Measurements from ENCODE around the gene PTPN6. TPM values are rescaled to one million over a fixed set of nuclear protein-coding genes. Genes with fewer than 3 reads are reported as not detected.

The PTPN6 gene
- total and polyA plus RNA-seq, 2 of the 13 experiments (the other 11 are each of a cell fraction or from before 2014, with no cell fraction given): 10.5 to 10.6 TPM

GRCh38 chr12:7004840-7005239 lies 53.7 kb downstream of the PTPN6 start (continued):
- no peak for TF ChIP-seq ZNF142 (CRISPR knock-in tag; IDR thresholded peaks at IDR 0.05)

- Histone ChIP-seq H3K4me2 (ENCODE audit: low read depth, low read length) (no peak overlapping the region), H2AFZ (ENCODE audit: low read length) (no peak overlapping the region), H3K4me3 (replicated peaks in 1 of 3; ENCODE audit: insufficient read depth in 1 of 3, low read depth in 2 of 3, low read length in 3 of 3) (no peak overlapping the region), H3K36me3 (replicated peaks in 1 of 2; ENCODE audit: control insufficient read depth in 1 of 2, insufficient read depth in 2 of 2, low read length in 2 of 2) (peaks cover 0 to 3% of the 10 kb centered on the region in 2 experiments; a peak in 1 of 5 replicates), H3K27me3 (ENCODE audit: control insufficient read depth in 1 of 2, insufficient read depth in 2 of 2, low read length in 2 of 2) (no peaks in the 10 kb centered on the region), H3K9me3 (ENCODE audit: low read length) (no peaks in the 10 kb centered on the region), H4K20me1 (ENCODE audit: insufficient read depth, low read length) (no peaks in the 10 kb centered on the region; the same call in 1 of the 2 replicates), H3K79me2 (ENCODE audit: insufficient read depth, low read length) (peaks cover 9% of the 10 kb centered on the region), H3K27ac (ENCODE audit: extremely low read length, insufficient read depth, low read length) (no peak overlapping the region), H3K9ac (ENCODE audit: insufficient read depth, low read depth, low read length) (no peak overlapping the region), H3K4me1 (ENCODE audit: insufficient read depth, low read length) (peaks cover 15% of the 10 kb centered on the region)
- ChIA-PET POLR2A (interaction anchor here (1.0 to 1.1 kb wide), 2 partner anchors 18 to 61 kb away, joined by 3 read pairs; partner anchors contain the start of genes C12orf57 and RNU7-1), CTCF (ENCODE audit: low intra/inter-chr PET ratio, low total read pairs) (no interaction called here)
- ATAC-seq (no peak), FAIRE-seq (no peak), DNase-seq (ENCODE audit: low spot score) (no peak)
- in situ Hi-C loops (cut with HindIII; ENCODE audit: extremely low pct_ligation_motif_present, low pct_unique_long_range_greater_than_20kb): no loop called here
- intact Hi-C loops (cut with micrococcal nuclease; ENCODE audit: unreplicated experiment): no loop called here
- WGBS (ENCODE audit: low lambda C conversion rate): 100% methylated on average over 2 of the region's 2 CpGs
- TF ChIP-seq ZNF782 (CRISPR knock-in tag; IDR thresholded peaks at IDR 0.05; ENCODE audit: borderline replicate concordance): no peak
- TF ChIP-seq ATF4 (CRISPR knock-in tag; IDR thresholded peaks at IDR 0.05): no peak
- TF ChIP-seq TSC22D2 (CRISPR knock-in tag; IDR thresholded peaks at IDR 0.05; ENCODE audit: borderline replicate concordance): no peak
- TF ChIP-seq MTF2 (CRISPR knock-in tag; IDR thresholded peaks at IDR 0.05; ENCODE audit: borderline replicate concordance): no peak
- TF ChIP-seq ZNF337 (CRISPR knock-in tag; IDR thresholded peaks at IDR 0.05; ENCODE audit: borderline replicate concordance, low read depth): no peak
- no peak for TF ChIP-seq ONECUT2 (CRISPR knock-in tag; IDR thresholded peaks at IDR 0.05)
- TF ChIP-seq ETV6 (CRISPR knock-in tag; conservative IDR thresholded peaks at IDR 0.05): no peak
- TF ChIP-seq MEIS1 (CRISPR knock-in tag; IDR thresholded peaks at IDR 0.05; ENCODE audit: borderline replicate concordance): no peak
- no peak for TF ChIP-seq HIVEP1 (CRISPR knock-in tag; IDR thresholded peaks at IDR 0.05)
- TF ChIP-seq PLSCR1 (CRISPR knock-in tag; IDR thresholded peaks at IDR 0.05; ENCODE audit: borderline replicate concordance): no peak
- TF ChIP-seq ZNF550 (CRISPR knock-in tag; IDR thresholded peaks at IDR 0.05; ENCODE audit: borderline replicate concordance): no peak
- TF ChIP-seq TCF7L2 (IDR thresholded peaks at IDR 0.05; ENCODE audit: low read depth, low read length): no peak
- no TSS peak for BruUV-seq (replicated peaks)
These were observed 54.2 kb downstream of the PTPN6 start for GRCh38 chr12:7005311-7005710.
